GM12873 (cell line): ENCODE measurements around the gene AAGAB.
A peak's percentile ranks its signal among the peaks of the same experiment; 100 is the strongest.

Source experiments
- TF ChIP-seq, protein P1 (sequence below): IDR thresholded peaks from 2 replicates; pipeline ENCODE4 v1.5.1; 2012; ENCODE audit warnings: low read depth, mild to moderate bottlenecking, moderate library complexity, low read length, control low read depth; ENCODE audit not compliant: insufficient read depth; ENCODE audit errors: missing control alignments

The AAGAB gene

DNA sequence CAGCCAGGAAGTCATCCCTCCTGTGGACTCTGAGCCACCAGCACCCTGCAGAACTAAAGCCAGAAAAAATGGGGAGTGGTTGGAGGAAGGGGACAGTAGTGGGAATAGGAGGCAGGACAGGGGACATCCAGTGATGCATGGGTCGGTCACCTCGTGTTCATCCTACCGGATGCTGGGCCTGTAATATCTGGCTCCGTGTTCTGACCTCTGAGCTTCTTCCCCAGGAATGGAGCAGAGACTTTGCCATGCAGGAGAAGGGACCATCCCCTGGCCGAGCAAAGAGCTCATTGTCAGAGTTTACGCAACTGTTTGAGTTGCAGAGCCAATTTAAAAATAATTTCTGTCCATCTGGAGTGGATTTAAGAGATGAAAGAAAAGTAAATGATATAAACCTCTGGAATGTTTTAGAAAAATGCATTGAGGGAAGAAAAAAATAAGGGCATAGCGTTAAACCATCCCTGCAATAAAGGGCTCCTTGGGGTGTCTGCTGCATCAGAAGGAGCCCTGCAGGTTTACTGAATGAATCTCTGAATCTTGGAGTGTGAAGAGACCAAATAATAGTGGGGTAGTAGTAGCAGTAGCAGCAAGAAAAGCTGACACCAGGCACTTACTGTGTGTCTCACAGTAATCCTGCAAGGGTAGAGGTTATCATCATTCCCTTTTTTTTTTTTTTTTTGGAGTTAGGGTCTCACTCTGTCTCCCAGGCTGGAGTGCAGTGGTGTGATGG is 70.9 kb downstream of the AAGAB start:
- TF ChIP-seq, protein P1, sequence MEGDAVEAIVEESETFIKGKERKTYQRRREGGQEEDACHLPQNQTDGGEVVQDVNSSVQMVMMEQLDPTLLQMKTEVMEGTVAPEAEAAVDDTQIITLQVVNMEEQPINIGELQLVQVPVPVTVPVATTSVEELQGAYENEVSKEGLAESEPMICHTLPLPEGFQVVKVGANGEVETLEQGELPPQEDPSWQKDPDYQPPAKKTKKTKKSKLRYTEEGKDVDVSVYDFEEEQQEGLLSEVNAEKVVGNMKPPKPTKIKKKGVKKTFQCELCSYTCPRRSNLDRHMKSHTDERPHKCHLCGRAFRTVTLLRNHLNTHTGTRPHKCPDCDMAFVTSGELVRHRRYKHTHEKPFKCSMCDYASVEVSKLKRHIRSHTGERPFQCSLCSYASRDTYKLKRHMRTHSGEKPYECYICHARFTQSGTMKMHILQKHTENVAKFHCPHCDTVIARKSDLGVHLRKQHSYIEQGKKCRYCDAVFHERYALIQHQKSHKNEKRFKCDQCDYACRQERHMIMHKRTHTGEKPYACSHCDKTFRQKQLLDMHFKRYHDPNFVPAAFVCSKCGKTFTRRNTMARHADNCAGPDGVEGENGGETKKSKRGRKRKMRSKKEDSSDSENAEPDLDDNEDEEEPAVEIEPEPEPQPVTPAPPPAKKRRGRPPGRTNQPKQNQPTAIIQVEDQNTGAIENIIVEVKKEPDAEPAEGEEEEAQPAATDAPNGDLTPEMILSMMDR = no peak

DNA sequence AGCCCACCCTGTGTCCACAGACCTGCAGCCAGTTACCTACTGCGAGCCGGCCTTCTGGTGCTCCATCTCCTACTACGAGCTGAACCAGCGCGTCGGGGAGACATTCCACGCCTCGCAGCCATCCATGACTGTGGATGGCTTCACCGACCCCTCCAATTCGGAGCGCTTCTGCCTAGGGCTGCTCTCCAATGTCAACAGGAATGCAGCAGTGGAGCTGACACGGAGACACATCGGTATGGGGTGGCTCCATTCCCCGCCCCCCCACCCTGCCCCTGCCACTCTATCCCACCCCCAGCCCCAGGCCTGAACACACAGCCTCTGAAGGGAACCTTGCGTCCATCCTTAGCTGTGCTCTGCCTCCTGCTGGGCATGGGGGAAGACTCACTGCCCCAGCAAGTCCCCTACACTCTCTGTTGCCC is 73.2 kb downstream of the AAGAB start:
- TF ChIP-seq, protein P1 = peak; percentile 17

DNA sequence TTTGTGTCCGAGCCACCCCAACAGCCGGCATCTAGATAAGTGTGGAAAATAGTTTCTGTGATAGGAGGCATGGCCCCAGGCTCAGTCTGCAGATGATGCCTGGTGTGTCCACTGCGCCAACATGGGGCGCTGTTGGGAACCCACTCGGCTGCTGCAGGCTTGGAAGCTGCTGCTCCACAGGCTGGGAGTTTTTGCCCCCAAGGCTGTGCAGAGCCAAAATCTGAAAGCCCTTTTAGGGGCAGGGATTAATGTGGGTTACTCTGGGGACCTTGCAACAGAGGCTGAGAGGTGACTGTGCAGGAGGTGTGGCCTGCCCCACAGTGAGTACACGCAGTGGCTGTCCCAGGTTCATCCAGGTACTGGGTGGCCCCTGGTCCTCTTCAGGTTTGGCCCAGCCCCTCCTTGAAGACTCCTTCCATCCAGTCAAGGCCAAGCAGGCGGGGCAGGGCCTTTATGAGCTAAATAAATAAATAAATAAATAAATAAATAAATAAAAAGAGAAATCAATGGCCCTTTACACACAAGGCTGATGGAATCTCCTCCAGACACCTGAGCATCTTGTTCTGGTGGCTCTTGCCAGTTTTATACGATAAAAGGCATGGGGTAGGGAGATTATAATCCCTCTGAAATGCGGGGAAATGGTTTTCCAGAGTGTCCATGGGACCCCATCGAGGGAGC is 73.8 kb downstream of the AAGAB start:
- TF ChIP-seq, protein P1 = peak; percentile 15

DNA sequence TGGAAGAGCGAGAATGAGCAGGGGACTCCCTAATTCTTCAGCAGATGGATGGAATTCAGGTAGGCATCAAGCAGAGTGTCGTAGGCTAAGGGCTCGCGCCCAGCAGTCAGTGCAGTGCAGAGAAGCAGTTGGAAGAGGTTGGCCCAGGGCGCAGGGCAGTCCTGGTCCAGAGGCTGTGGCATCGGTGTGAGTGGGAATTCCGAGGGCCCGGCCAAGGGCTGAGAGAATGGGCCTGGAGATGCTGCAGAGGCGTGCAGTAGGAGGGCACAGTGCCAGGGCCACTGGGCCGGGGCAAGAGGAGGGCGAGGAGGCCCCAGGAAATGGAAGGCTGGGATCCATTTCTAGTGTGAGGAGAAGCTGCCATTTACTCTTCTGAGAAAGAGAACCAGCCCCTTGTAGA is 74.4 kb downstream of the AAGAB start:
- TF ChIP-seq, protein P1 = no peak

DNA sequence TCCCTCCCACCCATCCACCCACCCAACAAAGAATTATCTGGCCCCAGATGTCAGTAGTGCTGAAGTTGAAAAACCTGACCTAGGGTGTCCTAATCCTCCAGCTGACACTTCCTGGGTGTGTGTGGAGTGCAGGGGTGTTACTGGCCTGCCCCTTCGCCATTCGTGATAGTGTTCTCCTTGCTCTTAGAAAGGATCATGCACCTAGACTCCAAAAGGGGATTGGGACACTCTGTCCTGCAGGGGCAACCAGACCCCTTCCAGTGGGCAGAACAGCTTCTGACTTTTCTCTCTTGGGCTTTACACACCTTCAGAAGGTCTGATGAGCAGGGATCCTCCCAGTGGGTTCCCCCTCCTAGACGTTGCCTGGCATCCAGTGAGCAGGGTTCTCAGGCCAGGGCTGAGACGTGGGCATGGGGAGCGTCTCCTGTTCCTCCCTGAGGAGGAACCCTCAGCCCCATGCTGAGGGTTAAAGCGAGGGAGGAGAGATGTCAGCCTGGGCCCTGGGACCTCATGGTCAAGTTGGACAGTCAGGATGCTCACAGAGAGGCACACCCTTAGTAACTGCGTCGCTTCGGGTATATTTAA is 75.0 kb downstream of the AAGAB start:
- TF ChIP-seq, protein P1 = no peak

DNA sequence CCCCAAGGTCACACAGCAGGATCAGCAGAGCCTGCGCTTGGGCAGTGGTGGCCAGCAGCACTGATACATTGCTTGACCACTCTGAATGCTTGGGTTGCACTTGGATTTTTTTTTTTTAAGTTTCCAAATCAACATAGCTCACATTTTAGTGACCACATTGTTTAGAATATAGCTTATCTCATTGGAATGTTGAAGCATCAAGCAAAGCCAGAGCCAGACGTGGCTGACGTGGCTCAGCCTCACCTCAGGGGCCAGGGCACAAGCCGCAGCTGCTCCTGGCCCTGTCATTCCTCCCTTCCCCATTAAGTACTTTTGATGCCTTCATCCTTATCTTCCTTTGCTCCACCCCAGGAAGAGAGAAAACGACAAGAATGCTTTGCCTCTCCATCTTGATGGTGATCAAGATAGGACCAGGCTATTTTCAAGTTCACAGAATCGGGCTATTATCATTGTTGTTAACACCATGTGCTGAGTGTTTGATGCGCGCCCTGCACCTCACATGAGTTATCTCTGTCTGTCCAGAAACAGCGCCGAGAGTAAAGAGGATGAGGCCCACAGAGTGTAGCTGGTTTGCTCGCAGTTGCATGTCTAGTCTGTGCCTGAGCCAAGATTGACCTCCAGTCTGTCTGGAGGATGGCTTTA is 75.8 kb downstream of the AAGAB start:
- TF ChIP-seq, protein P1 = no peak

DNA sequence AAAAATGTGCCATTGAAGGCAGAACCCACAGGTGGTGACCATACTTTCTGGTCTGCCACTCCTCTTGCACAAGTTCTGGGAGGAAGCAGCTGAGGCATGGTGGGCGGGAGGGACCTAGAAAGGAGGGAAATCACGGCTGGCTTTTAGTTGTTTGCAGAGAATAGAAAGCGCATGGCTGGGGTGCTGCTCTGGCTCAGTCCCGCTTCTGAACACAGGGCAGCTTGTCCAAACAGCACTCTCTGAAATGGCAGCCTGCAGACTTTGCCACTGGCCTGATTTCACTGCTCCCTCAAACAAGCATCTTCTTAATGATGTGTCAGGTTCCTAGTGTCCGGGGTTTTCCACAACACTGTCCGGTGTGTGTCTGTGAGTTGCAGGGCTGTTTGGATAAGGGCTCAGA is 76.7 kb downstream of the AAGAB start:
- TF ChIP-seq, protein P1 = no peak
